ENCODE results near the gene LRRC57.

The LRRC57 gene

GRCh38 chr15:42553554-42553953 lies 5.0 kb upstream of the LRRC57 start:
- in situ Hi-C loops (cut with HindIII; ENCODE audit: low sequenced_read_pairs): no loop called here

- in situ Hi-C loops (cut with HindIII; ENCODE audit: low sequenced_read_pairs): no loop called here
These were observed 1.3 kb upstream of the LRRC57 start for GRCh38 chr15:42549741-42550392.

GRCh38 chr15:42549032-42549491 lies 469 bp upstream of the LRRC57 start:
- in situ Hi-C loops (cut with HindIII; ENCODE audit: low sequenced_read_pairs): no loop called here

- in situ Hi-C loops (cut with HindIII; ENCODE audit: low sequenced_read_pairs): no loop called here
These were observed 710 bp downstream of the LRRC57 start for GRCh38 chr15:42547918-42548248.

- in situ Hi-C loops (cut with HindIII; ENCODE audit: low sequenced_read_pairs): no loop called here
These were observed 3.6 kb downstream of the LRRC57 start for GRCh38 chr15:42544853-42545629.

- in situ Hi-C loops (cut with HindIII; ENCODE audit: low sequenced_read_pairs): no loop called here
These were observed 15.3 kb downstream of the LRRC57 start for GRCh38 chr15:42533246-42533645.

DNA sequence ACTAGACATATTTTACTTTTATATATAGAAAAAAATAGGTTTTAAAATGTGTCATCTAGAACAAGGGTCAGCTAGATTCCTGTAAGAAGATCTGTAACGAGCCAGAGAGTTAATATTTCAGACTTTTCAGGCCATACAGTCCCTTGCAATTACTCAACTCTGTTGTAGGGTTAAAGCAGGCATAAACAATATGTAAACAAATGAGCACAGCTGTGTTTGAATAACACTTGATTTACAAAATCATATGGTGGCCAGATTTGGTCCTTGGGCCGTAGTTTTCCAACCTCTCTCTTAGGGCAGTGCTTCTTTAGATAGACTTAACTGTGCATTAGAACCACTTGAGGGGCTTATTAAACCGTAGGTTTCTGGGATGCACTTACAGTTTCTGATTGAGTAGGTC lies 19.6 kb downstream of the LRRC57 start:
- in situ Hi-C loops (cut with HindIII; ENCODE audit: low sequenced_read_pairs): no loop called here

DNA sequence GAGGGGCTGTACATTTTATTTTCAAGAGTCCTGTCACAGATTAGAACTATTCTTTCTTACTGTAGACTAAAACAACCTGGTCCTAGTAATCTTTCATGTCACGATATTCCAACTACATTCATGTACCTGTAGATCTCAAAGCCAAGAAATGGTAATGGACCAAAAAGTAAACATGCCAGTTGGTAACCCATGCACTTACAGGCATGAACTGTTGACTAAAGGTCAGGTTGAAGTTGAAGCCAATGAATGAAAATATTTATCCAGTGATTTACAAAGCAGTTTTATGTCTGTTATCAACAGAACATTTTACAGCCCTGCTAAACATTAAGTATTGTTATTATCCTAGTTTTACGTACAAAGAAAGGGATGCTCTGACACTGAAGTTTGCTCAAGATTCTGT lies 25.3 kb downstream of the LRRC57 start:
- in situ Hi-C loops (cut with HindIII; ENCODE audit: low sequenced_read_pairs): no loop called here

DNA sequence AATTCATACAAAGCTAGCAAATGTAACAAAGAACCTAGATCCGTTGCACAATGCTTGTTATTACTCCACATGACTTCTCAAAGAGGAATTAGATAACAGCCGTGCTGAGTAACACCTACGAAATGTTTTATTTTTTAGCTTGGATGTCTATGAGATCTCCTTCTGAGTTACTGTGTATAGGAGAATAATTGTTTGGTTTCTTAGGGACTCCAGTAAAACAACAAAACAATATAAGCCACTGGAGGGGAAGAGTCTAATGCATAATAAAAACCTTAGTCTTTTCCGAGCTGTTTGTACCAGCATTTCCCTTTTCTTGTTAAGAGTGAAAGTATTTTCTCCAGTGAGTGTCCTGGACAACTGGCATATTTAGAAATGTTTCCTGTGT lies 37.6 kb downstream of the LRRC57 start:
- in situ Hi-C loops (cut with HindIII; ENCODE audit: low sequenced_read_pairs): no loop called here

GRCh38 chr15:42510258-42511006 lies 38.2 kb downstream of the LRRC57 start:
- in situ Hi-C loops (cut with HindIII; ENCODE audit: low sequenced_read_pairs): no loop called here

- in situ Hi-C loops (cut with HindIII; ENCODE audit: low sequenced_read_pairs): no loop called here
These were observed 40.3 kb downstream of the LRRC57 start for GRCh38 chr15:42508263-42508690.

GRCh38 chr15:42507514-42507913 lies 41.1 kb downstream of the LRRC57 start:
- in situ Hi-C loops (cut with HindIII; ENCODE audit: low sequenced_read_pairs): no loop called here

DNA sequence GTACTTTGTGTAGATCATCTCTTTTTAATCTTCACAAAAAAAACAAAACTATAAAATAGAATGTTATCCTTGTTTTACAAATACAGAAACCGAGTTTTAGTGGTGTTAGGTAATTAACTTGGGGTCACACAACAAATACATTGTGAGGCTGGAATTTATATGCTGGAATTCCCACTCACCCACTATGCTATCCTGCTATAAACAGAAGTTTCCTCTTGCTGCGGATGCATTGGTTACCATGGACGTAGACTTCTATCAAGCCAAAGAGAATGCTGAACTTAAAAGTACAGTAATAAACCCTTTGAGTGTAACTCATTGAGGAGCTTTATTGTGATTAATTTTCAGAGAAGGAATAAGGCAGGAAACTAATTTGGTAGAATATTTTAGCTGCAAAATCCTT lies 44.0 kb downstream of the LRRC57 start:
- in situ Hi-C loops (cut with HindIII; ENCODE audit: low sequenced_read_pairs): no loop called here

DNA sequence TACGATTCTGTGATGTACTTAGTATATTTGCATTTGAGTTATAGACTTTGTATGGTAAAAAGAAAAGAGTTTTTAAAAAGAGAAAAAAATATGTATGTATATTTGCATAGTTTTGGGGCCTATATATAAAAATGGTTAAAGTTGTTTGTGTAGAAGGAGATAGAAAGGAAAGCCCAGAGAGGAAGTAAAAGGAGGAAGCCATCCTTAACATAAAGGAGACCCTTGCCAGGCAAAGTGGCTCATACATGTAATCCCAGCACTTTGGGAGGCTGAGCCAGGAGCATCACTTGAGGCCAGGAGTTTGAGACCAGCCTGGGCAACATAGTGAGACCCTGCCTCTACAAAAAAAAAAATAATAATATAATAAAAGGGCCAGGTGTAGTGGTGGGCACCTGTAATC lies 44.8 kb downstream of the LRRC57 start:
- in situ Hi-C loops (cut with HindIII; ENCODE audit: low sequenced_read_pairs): no loop called here

DNA sequence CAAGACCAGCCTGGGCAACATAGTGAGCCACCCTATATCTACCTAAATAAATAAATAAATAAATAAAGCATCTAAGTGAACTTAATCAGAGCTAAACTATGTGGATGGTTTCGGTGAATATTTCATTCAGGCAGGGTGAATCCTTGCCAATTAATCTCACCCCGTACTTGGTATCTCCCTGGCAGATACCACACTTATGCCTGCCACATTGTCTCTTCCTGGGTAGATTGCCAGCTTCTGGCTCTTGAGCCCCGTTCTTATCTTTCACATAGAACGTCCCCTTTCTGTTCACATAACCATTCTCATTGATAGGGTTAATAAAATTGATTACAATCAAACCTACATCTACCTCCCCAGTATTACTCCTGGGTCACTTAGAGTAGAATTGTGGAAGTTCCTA lies 46.1 kb downstream of the LRRC57 start:
- in situ Hi-C loops (cut with HindIII; ENCODE audit: low sequenced_read_pairs): no loop called here

DNA sequence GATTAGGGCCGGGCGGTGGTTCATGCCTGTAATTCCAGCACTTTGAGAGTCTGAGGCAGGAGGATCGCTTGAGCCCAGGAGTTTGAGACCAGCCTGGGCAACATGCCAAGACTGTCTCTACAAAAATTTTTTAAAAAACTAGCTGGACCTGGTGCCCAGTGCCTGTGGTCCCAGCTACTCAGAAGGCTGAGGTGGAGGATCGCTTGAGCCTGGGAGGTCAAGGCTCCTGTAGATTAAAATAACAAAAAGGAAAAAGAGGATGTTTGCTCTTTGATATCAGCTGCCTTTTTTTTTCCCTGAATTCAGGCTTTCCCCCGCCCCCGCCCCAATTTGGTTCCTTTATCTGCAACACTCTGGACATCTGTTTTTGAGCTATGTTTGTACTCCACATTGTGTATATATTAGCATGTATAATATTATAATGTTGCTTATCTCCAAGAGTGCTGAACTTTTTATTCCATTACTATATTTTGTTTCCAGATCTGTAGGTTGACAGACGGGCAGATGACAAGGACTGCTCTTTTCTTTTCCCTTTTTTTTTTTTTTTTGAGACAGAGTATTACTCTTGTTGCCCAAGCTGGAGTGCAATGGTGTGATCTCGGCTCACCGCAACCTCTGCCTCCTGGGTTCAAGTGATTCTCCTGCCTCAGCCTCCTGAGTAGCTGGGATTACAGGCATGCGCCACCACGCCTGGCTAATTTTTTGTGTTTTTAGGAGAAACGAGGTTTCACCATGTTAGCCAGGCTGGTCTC lies 48.6 kb downstream of the LRRC57 start:
- in situ Hi-C loops (cut with HindIII; ENCODE audit: low sequenced_read_pairs): no loop called here

DNA sequence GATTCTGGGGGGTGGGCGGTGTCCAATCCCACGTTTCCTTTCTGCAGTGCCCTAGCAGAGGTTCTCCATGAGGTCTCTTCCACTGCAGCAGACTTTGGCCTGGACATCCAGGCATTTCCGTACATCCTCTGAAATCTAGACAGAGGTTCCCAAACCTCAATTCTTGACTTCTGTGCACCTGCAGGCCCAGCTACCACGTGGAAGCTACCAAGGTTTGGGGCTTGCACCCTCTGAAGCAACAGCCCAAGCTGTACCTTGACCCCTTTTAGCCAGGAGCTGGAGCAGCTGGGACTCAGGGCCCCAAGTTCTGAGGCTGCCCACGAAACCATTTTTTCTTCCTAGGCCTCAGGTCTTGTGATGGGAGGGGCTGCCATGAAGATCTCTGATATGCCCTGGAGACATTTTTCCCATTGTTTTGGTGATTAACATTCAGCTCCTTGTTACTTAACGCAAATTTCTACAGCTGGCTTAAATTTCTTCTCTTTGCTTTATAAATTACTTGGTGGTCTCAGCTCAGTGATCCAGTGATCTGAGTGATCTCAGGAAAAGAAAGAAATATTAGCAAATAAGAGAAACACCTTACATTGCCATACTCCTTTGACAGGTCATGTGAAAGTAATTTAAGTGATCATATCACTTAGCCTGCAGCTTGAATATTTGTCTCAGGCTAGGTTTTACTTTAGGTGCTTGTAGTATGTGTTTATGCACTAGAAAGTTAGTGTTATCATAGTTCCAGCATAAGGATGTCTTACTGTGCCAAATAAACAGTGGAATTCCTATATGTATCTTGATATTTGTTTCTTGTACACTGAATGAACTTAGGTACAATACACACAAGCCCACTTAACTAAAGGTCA lies 50.2 kb downstream of the LRRC57 start:
- in situ Hi-C loops (cut with HindIII; ENCODE audit: low sequenced_read_pairs): no loop called here

DNA sequence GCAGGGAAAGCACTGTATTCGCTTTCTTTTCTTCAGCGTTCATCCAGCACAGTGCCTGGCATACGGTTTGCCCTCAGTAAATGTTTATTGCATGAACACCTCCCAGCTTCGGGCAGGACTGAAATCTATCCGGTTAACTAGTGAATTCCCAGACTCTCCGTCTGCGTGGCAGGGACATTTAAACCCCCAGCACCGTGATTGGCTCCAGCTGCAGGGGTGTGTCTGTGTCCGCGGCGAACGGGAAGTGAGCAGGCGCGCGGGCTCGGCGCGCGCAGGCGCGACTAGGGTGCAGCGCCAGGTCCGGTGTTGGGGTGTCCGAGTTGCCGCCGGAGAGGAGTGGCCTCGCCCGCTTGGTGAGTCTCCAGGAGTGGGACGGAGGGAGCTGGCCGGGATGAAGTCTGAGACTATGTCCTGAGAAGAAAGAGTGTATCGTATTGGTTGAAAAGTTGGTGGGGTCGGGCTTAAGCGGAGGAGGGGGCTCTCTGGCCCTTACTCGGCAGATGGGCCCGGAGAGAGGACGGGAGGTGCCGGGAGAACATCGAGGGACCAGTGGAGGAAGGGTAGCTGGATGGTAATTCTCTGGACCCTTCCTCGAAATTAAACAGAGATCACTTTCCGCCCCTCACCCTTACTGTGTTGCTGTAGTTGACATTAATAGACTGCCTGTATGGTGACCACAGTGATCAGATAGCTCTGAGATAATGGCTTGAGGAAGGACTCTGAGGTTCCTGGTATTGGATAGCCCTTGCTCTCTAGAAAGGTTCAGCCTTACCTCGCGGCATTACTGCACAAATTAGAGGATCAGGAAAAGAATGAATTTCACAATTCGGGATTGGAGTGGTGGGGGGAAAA lies 53.0 kb downstream of the LRRC57 start, which contains the start of gene SNAP23:
Gene SNAP23 (plus strand): TSS at position 274 of the 852 bp plus-strand sequence. CDS start 16,213 bp downstream, outside the sequence.
- in situ Hi-C loops (cut with HindIII; ENCODE audit: low sequenced_read_pairs): no loop called here

- in situ Hi-C loops (cut with HindIII; ENCODE audit: low sequenced_read_pairs): no loop called here
These were observed 53.6 kb downstream of the LRRC57 start for GRCh38 chr15:42494998-42495360.
